Thyroid gland (tissue), 4 donors: ENCODE results near the gene POGZ.

ENCODE experiments used
- CTCF ChIP-seq, 6 experiments: fragments of 200-600 bp in 3 of 6; fragments of 450-650 bp in 3 of 6; sonication (generic) in 3 of 6; IDR thresholded peaks; one replicate each; pipeline ENCODE4 v1.5.1; 2016 to 2019; ENCODE audit warnings: antibody characterized with exemption in 6 of 6, mild to moderate bottlenecking in 2 of 6, inconsistent platforms in 1 of 6, moderate library complexity in 1 of 6
- POLR2A ChIP-seq, 2 donors: fragments of 450-650 bp; IDR thresholded peaks; one replicate each; pipeline ENCODE4 v1.6.1; 2017; ENCODE audit warnings: antibody characterized with exemption in 2 of 2, mild to moderate bottlenecking in 2 of 2, moderate library complexity in 1 of 2

GRCh38 chr1:151495316-151495715 is 36.0 kb upstream of the POGZ start:
- TF ChIP-seq CTCF (IDR thresholded peaks at IDR 0.05) (no peak), POLR2A (IDR thresholded peaks at IDR 0.05) (no peak)
